Mesendoderm (in vitro differentiated cells): ENCODE data around the gene PCDHB8.
"Not testable (repeated sequence)": the region's sequence is repeated elsewhere in the genome, so short reads cannot be mapped to it uniquely, and the experiment has no call there.

Experiments
- DNase-seq: peaks from one replicate; pipeline ENCODE4 v3.0.0; 2013
- H2AK5ac ChIP-seq: 2 replicates; pipeline ENCODE4 v1.6.1; 2013; ENCODE audit warnings: low read length, inconsistent platforms
- H2BK120ac ChIP-seq: 2 replicates; pipeline ENCODE4 v1.6.1; 2013; ENCODE audit warnings: low read depth, mild to moderate bottlenecking, low read length, moderate library complexity, mixed read lengths
- H2BK15ac ChIP-seq: replicated peaks from 2 replicates; pipeline ENCODE4 v1.6.1; 2013; ENCODE audit warnings: low read depth, mild to moderate bottlenecking, moderate library complexity
- H2BK5ac ChIP-seq: 2 replicates; pipeline ENCODE4 v1.6.1; 2013; ENCODE audit warnings: low read length, inconsistent platforms
- H3K18ac ChIP-seq: 2 replicates; pipeline ENCODE4 v1.6.1; 2013; ENCODE audit warnings: mild to moderate bottlenecking, low read length, mixed read lengths
- H3K23ac ChIP-seq: one replicate; pipeline ENCODE4 v1.6.1; 2013; ENCODE audit warnings: low read length
- H3K27ac ChIP-seq: 2 replicates; pipeline ENCODE4 v1.5.1; 2013; ENCODE audit warnings: low read depth, mild to moderate bottlenecking, inconsistent platforms, low read length, moderate library complexity
- H3K27me3 ChIP-seq: 2 replicates; pipeline ENCODE4 v1.6.1; 2013; ENCODE audit warnings: low read length, control low read depth, mild to moderate bottlenecking, inconsistent platforms; ENCODE audit not compliant: insufficient read depth, poor library complexity
- H3K36me3 ChIP-seq: 2 replicates; pipeline ENCODE4 v1.6.1; 2013; ENCODE audit warnings: low read length, inconsistent platforms; ENCODE audit not compliant: control insufficient read depth, insufficient read depth
- H3K4ac ChIP-seq: one replicate; pipeline ENCODE4 v1.6.1; 2013; ENCODE audit warnings: low read depth, mild to moderate bottlenecking, low read length, moderate library complexity
- H3K4me1 ChIP-seq: 2 replicates; pipeline ENCODE4 v1.6.1; 2013; ENCODE audit warnings: low read depth, low read length, inconsistent platforms; ENCODE audit not compliant: control insufficient read depth
- H3K4me2 ChIP-seq: 2 replicates; pipeline ENCODE4 v1.6.1; 2013; ENCODE audit warnings: low read length
- H3K4me3 ChIP-seq: 2 replicates; pipeline ENCODE4 v1.5.1; 2013; ENCODE audit warnings: mild to moderate bottlenecking, low read length
- H3K56ac ChIP-seq: one replicate; pipeline ENCODE4 v1.6.1; 2013; ENCODE audit warnings: low read length
- H3K79me1 ChIP-seq: 2 replicates; pipeline ENCODE4 v1.6.1; 2013; ENCODE audit warnings: low read length, inconsistent platforms
- H3K79me2 ChIP-seq: 2 replicates; pipeline ENCODE4 v1.6.1; 2013; ENCODE audit warnings: mild to moderate bottlenecking, low read length; ENCODE audit not compliant: control insufficient read depth, insufficient read depth
- H3K9ac ChIP-seq: 2 replicates; pipeline ENCODE4 v1.6.1; 2013; ENCODE audit warnings: low read length, inconsistent platforms
- H4K5ac ChIP-seq: one replicate; pipeline ENCODE4 v1.6.1; 2013; ENCODE audit warnings: low read length
- H4K8ac ChIP-seq: one replicate; pipeline ENCODE4 v1.6.1; 2013; ENCODE audit warnings: low read depth, mild to moderate bottlenecking, control low read depth, low read length, moderate library complexity
- WGBS: extraction: QIAGEN DNeasy Blood & Tissue Kit; methylation state at CpG from one replicate; pipeline ENCODE4 v1.1.7; 2013; ENCODE audit warnings: low lambda C conversion rate, missing lambda C conversion rate; ENCODE audit not compliant: insufficient coverage; ENCODE audit errors: extremely low coverage; 5-methylcytosine and 5-hydroxymethylcytosine counted together

PCDHB8 gene

GRCh38 chr5:141210281-141210680, 32.7 kb downstream of the PCDHB8 start:
- not testable (repeated sequence) for H4K8ac ChIP-seq, H3K4ac ChIP-seq

GRCh38 chr5:141210849-141211248, 33.3 kb downstream of the PCDHB8 start:
- not testable (repeated sequence) for H3K4me1 ChIP-seq, H2BK5ac ChIP-seq, H3K9ac ChIP-seq, H4K5ac ChIP-seq, H2BK120ac ChIP-seq, H3K23ac ChIP-seq, H3K79me1 ChIP-seq, DNase-seq, H3K27me3 ChIP-seq, H3K56ac ChIP-seq, H3K4ac ChIP-seq, H2AK5ac ChIP-seq, H2BK15ac ChIP-seq, H3K27ac ChIP-seq, H3K79me2 ChIP-seq, H3K4me3 ChIP-seq, H4K8ac ChIP-seq, H3K18ac ChIP-seq, H3K4me2 ChIP-seq, H3K36me3 ChIP-seq
- no CpG with 5 or more reads among the region's 27 CpGs for WGBS

More at GRCh38 chr5:141210281-141210680, 32.7 kb downstream of the PCDHB8 start:
- not testable (repeated sequence) for H3K18ac ChIP-seq, H3K9ac ChIP-seq, H3K79me2 ChIP-seq, H3K4me1 ChIP-seq, H3K4me3 ChIP-seq, DNase-seq, H3K27me3 ChIP-seq, H3K4me2 ChIP-seq, H3K23ac ChIP-seq, H2BK15ac ChIP-seq, H4K5ac ChIP-seq, H3K36me3 ChIP-seq, H2AK5ac ChIP-seq, H2BK120ac ChIP-seq, H3K27ac ChIP-seq, H3K56ac ChIP-seq, H3K79me1 ChIP-seq, H2BK5ac ChIP-seq
- WGBS = no CpG with 5 or more reads among the region's 39 CpGs

- WGBS = no CpG with 5 or more reads among the region's 18 CpGs
- H2AK5ac ChIP-seq, H2BK5ac ChIP-seq, H2BK15ac ChIP-seq, H3K56ac ChIP-seq, H4K8ac ChIP-seq, H3K79me2 ChIP-seq, H3K79me1 ChIP-seq, H4K5ac ChIP-seq, H3K4ac ChIP-seq, H3K27me3 ChIP-seq, H3K9ac ChIP-seq, H2BK120ac ChIP-seq, H3K23ac ChIP-seq, H3K4me1 ChIP-seq, H3K36me3 ChIP-seq, H3K27ac ChIP-seq, H3K4me2 ChIP-seq, H3K4me3 ChIP-seq: not testable (repeated sequence)
- peak within 1 kb of the TSS; percentile 7 for H3K18ac ChIP-seq
- DNase-seq = peak; percentile 76
Measured at GRCh38 chr5:141213656-141214339, 36.2 kb downstream of the PCDHB8 start, which contains the start of gene PCDHB13. TSS of gene PCDHB13 (plus strand) at chr5:141213919. CDS start at chr5:141214124, 205 bp downstream.

DNA sequence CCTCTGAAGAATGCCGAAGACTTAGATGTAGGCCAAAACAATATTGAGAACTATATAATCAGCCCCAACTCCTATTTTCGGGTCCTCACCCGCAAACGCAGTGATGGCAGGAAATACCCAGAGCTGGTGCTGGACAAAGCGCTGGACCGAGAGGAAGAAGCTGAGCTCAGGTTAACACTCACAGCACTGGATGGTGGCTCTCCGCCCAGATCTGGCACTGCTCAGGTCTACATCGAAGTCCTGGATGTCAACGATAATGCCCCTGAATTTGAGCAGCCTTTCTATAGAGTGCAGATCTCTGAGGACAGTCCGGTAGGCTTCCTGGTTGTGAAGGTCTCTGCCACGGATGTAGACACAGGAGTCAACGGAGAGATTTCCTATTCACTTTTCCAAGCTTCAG, 37.0 kb downstream of the PCDHB8 start:
- not testable (repeated sequence) for H2BK5ac ChIP-seq, H3K56ac ChIP-seq, DNase-seq, H2BK120ac ChIP-seq, H3K9ac ChIP-seq, H3K27me3 ChIP-seq, H3K4me2 ChIP-seq, H4K5ac ChIP-seq, H3K79me1 ChIP-seq, H4K8ac ChIP-seq, H3K4me1 ChIP-seq, H3K4ac ChIP-seq, H3K23ac ChIP-seq, H2AK5ac ChIP-seq, H3K4me3 ChIP-seq, H3K36me3 ChIP-seq, H3K79me2 ChIP-seq, H2BK15ac ChIP-seq, H3K27ac ChIP-seq
- no CpG with 5 or more reads among the region's 12 CpGs for WGBS
- H3K18ac ChIP-seq = peak overlapping the region; percentile 7

- H3K4me1 ChIP-seq, H3K36me3 ChIP-seq, H2BK120ac ChIP-seq, DNase-seq, H3K4ac ChIP-seq, H3K79me2 ChIP-seq, H3K79me1 ChIP-seq, H3K9ac ChIP-seq, H3K27ac ChIP-seq, H3K27me3 ChIP-seq, H2BK5ac ChIP-seq, H3K56ac ChIP-seq, H2BK15ac ChIP-seq, H4K5ac ChIP-seq, H4K8ac ChIP-seq, H3K23ac ChIP-seq, H2AK5ac ChIP-seq, H3K4me3 ChIP-seq, H3K18ac ChIP-seq, H3K4me2 ChIP-seq: not testable (repeated sequence)
- no CpG with 5 or more reads among the region's 40 CpGs for WGBS
Measured at GRCh38 chr5:141215504-141215903, 37.9 kb downstream of the PCDHB8 start.

DNA sequence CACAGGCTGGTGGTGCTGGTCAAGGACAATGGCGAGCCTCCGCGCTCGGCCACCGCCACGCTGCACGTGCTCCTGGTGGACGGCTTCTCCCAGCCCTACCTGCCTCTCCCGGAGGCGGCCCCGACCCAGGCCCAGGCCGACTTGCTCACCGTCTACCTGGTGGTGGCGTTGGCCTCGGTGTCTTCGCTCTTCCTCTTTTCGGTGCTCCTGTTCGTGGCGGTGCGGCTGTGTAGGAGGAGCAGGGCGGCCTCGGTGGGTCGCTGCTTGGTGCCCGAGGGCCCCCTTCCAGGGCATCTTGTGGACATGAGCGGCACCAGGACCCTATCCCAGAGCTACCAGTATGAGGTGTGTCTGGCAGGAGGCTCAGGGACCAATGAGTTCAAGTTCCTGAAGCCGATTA, 38.4 kb downstream of the PCDHB8 start:
- H3K36me3 ChIP-seq, H3K4me2 ChIP-seq, H3K79me2 ChIP-seq, H3K27me3 ChIP-seq, H3K4me1 ChIP-seq, H3K4ac ChIP-seq, H2BK120ac ChIP-seq, H3K56ac ChIP-seq, H3K4me3 ChIP-seq, H2BK15ac ChIP-seq, H4K8ac ChIP-seq, H3K27ac ChIP-seq, DNase-seq, H4K5ac ChIP-seq, H3K79me1 ChIP-seq, H3K9ac ChIP-seq, H3K23ac ChIP-seq, H2AK5ac ChIP-seq, H2BK5ac ChIP-seq, H3K18ac ChIP-seq: not testable (repeated sequence)
- no CpG with 5 or more reads among the region's 26 CpGs for WGBS
